GM08714 (cell line): ENCODE results near the gene REC114.
"Not testable (repeated sequence)": the region's sequence is repeated elsewhere in the genome, so short reads cannot be mapped to it uniquely, and the experiment has no call there.

Experiments used
- H3K4me3 ChIP-seq: fragments of 200-500 bp; sonication (Bioruptor generic); 2 replicates; pipeline ENCODE4 v1.5.1; 2014; ENCODE audit warnings: mild to moderate bottlenecking, low read length, inconsistent platforms
- ZNF274 ChIP-seq: IDR thresholded peaks from 2 replicates; pipeline ENCODE4 v1.6.1; 2012; ENCODE audit warnings: mild to moderate bottlenecking, low read depth, low read length

REC114 gene

GRCh38 chr15:73570355-73571032 lies 127.5 kb downstream of the REC114 start:
- H3K4me3 ChIP-seq, result no peak overlapping the region
- TF ChIP-seq ZNF274, result no peak

GRCh38 chr15:73571346-73571745 lies 128.4 kb downstream of the REC114 start:
- no peak for TF ChIP-seq ZNF274
- no peak overlapping the region for H3K4me3 ChIP-seq

GRCh38 chr15:73572296-73572695 lies 129.3 kb downstream of the REC114 start:
- H3K4me3 ChIP-seq, result no peak overlapping the region
- TF ChIP-seq ZNF274, result no peak

- no peak for TF ChIP-seq ZNF274
- no peak overlapping the region for H3K4me3 ChIP-seq
Measured at GRCh38 chr15:73573037-73573436, 130.1 kb downstream of the REC114 start.

- TF ChIP-seq ZNF274, result no peak
Measured at GRCh38 chr15:73573572-73573971, 130.6 kb downstream of the REC114 start.

GRCh38 chr15:73575636-73576247 lies 132.8 kb downstream of the REC114 start:
- no peak overlapping the region for H3K4me3 ChIP-seq
- no peak for TF ChIP-seq ZNF274

More at GRCh38 chr15:73573572-73573971, 130.6 kb downstream of the REC114 start:
- no peak overlapping the region for H3K4me3 ChIP-seq

- H3K4me3 ChIP-seq, result not testable (repeated sequence)
Measured at GRCh38 chr15:73577593-73577992, 134.6 kb downstream of the REC114 start.

GRCh38 chr15:73578026-73578425 lies 135.1 kb downstream of the REC114 start:
- H3K4me3 ChIP-seq, result no peak overlapping the region

GRCh38 chr15:73582851-73583379 lies 140.0 kb downstream of the REC114 start:
- TF ChIP-seq ZNF274, result no peak

More at GRCh38 chr15:73578026-73578425, 135.1 kb downstream of the REC114 start:
- TF ChIP-seq ZNF274, result no peak

GRCh38 chr15:73583544-73583943 lies 140.6 kb downstream of the REC114 start:
- TF ChIP-seq ZNF274, result no peak
- H3K4me3 ChIP-seq, result no peak overlapping the region

More at GRCh38 chr15:73582851-73583379, 140.0 kb downstream of the REC114 start:
- H3K4me3 ChIP-seq, result no peak overlapping the region

GRCh38 chr15:73584699-73585420 lies 141.9 kb downstream of the REC114 start:
- no peak for TF ChIP-seq ZNF274
- no peak overlapping the region for H3K4me3 ChIP-seq

- TF ChIP-seq ZNF274, result no peak
- no peak overlapping the region for H3K4me3 ChIP-seq
Measured at GRCh38 chr15:73585871-73586654, 143.1 kb downstream of the REC114 start.

GRCh38 chr15:73589766-73590165 lies 146.8 kb downstream of the REC114 start:
- TF ChIP-seq ZNF274, result no peak

GRCh38 chr15:73590263-73590662 lies 147.3 kb downstream of the REC114 start:
- no peak for TF ChIP-seq ZNF274

More at GRCh38 chr15:73589766-73590165, 146.8 kb downstream of the REC114 start:
- H3K4me3 ChIP-seq, result no peak overlapping the region

More at GRCh38 chr15:73590263-73590662, 147.3 kb downstream of the REC114 start:
- no peak overlapping the region for H3K4me3 ChIP-seq
